Breast epithelium (tissue), 4 donors: Measurements from ENCODE around the gene LDLRAP1. TPM values are rescaled to one million over a fixed set of nuclear protein-coding genes. Genes with fewer than 3 reads are reported as not detected.

Source experiments
- DNase-seq, 2 donors: peaks; one replicate each; pipeline ENCODE4 v3.0.0-alpha.2; 2019; ENCODE audit warnings: low spot score in 2 of 2
- H3K27ac ChIP-seq, 2 donors: fragments of 200-600 bp; sonication (generic) in 1 of 2; one replicate each; pipeline ENCODE4 v1.5.1; 2016 to 2019; ENCODE audit warnings: mild to moderate bottlenecking in 1 of 2
- H3K27me3 ChIP-seq, 2 donors: fragments of 200-600 bp; sonication (generic) in 1 of 2; one replicate each; pipeline versions ENCODE4 v1.5.1 to v1.6.0; 2017 to 2019; ENCODE audit warnings: control low read depth in 1 of 2, mild to moderate bottlenecking in 1 of 2
- H3K36me3 ChIP-seq: fragments of 200-600 bp; one replicate; pipeline ENCODE4 v1.5.1; 2019
- H3K4me1 ChIP-seq, 2 donors: fragments of 200-600 bp; sonication (generic); one replicate each; pipeline ENCODE4 v1.5.1; 2016 to 2019; ENCODE audit warnings: control low read depth in 1 of 2
- H3K4me3 ChIP-seq, 3 donors: fragments of 200-600 bp; sonication (generic); 1 replicate in 2 of 3; 2 replicates in 1 of 3; pipeline ENCODE4 v1.5.1; 2016 to 2019; ENCODE audit warnings: mild to moderate bottlenecking in 3 of 3, moderate library complexity in 2 of 3
- H3K9me3 ChIP-seq, 2 donors: fragments of 200-600 bp; sonication (generic) in 1 of 2; one replicate each; pipeline ENCODE4 v1.5.1; 2016 to 2019; ENCODE audit warnings: control low read depth in 1 of 2
- POLR2A ChIP-seq: fragments of 450-650 bp; IDR thresholded peaks from one replicate; pipeline ENCODE4 v1.6.1; 2016; ENCODE audit warnings: antibody characterized with exemption, mild to moderate bottlenecking, moderate library complexity
- POLR2AphosphoS5 ChIP-seq, 3 donors: sonication (generic); formaldehyde crosslinking; IDR thresholded peaks; one replicate each; pipeline ENCODE4 v1.6.1; 2017; ENCODE audit warnings: antibody characterized with exemption in 3 of 3
- intact Hi-C: fragments of 100-400 bp; cut with DNase I; formaldehyde crosslinking; loops from one replicate; pipeline ENCODE4 v1.15.1; 2023; ENCODE audit warnings: low total_unique reads
- total RNA-seq, 3 donors: library from RNA; depleted of rRNA; stranded (reverse); fragments of >200 nt; gene quantifications; one replicate each; pipeline ENCODE4 v1.1.0, GENCODE V29; 2016
- TF ChIP-seq, protein P1 (sequence below), 3 donors: fragments of 450-650 bp; IDR thresholded peaks; one replicate each; pipeline ENCODE4 v1.5.1; 2016 to 2017; ENCODE audit warnings: antibody characterized with exemption in 3 of 3, mild to moderate bottlenecking in 3 of 3, moderate library complexity in 3 of 3

LDLRAP1 gene
- total RNA-seq, 3 donors from 2014 or later, result 10.7 to 17.0 (median 16.5) TPM

DNA sequence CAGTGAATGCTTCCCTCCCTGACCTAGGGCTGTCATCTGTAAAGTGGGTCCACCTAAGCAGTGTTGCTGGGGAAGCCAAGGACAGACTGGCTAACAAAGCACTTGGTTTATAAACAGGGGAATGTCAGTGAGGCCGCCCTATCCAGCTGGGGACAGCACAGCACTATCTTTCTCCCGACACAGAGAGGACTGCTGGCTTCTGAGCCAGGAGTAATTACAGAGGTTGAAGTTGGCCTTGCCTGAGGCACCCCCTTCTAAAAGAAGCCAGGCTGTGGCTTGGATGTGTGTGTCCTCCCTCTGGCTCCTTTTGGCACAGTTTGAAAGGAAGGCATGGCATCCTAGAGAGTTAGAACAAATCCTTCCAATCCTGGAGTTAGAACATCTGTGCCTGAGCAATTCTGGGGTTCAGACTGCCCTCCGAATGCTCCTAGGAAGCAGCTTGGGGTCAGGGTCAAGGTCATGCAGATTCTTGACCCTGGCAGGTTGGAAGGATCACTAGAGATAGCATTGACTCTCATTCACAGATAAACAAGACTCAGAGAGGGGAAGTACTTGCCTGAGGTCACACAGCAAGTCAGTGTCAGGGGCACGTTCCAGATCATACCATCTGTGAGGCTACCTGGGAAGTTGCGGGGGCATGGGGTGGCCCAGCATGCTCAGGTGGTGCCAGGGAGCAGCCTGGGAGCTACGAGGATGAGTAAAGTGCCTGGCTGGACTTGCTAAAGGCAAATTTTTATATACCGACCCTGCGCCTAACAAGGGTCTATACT lies 1.3 kb upstream of the LDLRAP1 start:
- H3K4me3 ChIP-seq, result no peak overlapping the region
- H3K36me3 ChIP-seq, result no peaks in the 10 kb centered on the region
- DNase-seq, result peak in 1 of 2 donors; percentile 59
- intact Hi-C loops, result no loop called here
- H3K27me3 ChIP-seq, result no peaks in the 10 kb centered on the region
- no peaks in the 10 kb centered on the region for H3K9me3 ChIP-seq
- TF ChIP-seq, protein P1, sequence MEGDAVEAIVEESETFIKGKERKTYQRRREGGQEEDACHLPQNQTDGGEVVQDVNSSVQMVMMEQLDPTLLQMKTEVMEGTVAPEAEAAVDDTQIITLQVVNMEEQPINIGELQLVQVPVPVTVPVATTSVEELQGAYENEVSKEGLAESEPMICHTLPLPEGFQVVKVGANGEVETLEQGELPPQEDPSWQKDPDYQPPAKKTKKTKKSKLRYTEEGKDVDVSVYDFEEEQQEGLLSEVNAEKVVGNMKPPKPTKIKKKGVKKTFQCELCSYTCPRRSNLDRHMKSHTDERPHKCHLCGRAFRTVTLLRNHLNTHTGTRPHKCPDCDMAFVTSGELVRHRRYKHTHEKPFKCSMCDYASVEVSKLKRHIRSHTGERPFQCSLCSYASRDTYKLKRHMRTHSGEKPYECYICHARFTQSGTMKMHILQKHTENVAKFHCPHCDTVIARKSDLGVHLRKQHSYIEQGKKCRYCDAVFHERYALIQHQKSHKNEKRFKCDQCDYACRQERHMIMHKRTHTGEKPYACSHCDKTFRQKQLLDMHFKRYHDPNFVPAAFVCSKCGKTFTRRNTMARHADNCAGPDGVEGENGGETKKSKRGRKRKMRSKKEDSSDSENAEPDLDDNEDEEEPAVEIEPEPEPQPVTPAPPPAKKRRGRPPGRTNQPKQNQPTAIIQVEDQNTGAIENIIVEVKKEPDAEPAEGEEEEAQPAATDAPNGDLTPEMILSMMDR (IDR thresholded peaks at IDR 0.05), result no peak
- TF ChIP-seq POLR2A, result no peak
- no peak for TF ChIP-seq POLR2AphosphoS5 (IDR thresholded peaks at IDR 0.05)
- H3K4me1 ChIP-seq, result peaks cover 0 to 4% of the 10 kb centered on the region in 2 donors
- peak overlapping the region in 1 of 2 donors; percentile 17 for H3K27ac ChIP-seq

GRCh38 chr1:25543005-25543424 lies 391 bp upstream of the LDLRAP1 start:
- Histone ChIP-seq H3K9me3 (no peaks in the 10 kb centered on the region), H3K36me3 (no peaks in the 10 kb centered on the region), H3K4me1 (peaks cover 0 to 4% of the 10 kb centered on the region in 2 donors), H3K27ac (peak overlapping the region; percentile 82 to 93), H3K4me3 (peak overlapping the region; percentile 78 to 97 (median 90)), H3K27me3 (no peaks in the 10 kb centered on the region)
- DNase-seq, result no peak
- intact Hi-C loops, result no loop called here
- no peak for TF ChIP-seq POLR2A
- no peak for TF ChIP-seq POLR2AphosphoS5 (IDR thresholded peaks at IDR 0.05)
- TF ChIP-seq, protein P1 (IDR thresholded peaks at IDR 0.05), result no peak

GRCh38 chr1:25544243-25544764 lies 898 bp downstream of the LDLRAP1 start:
- H3K9me3 ChIP-seq, result no peaks in the 10 kb centered on the region
- DNase-seq, result no peak
- H3K27ac ChIP-seq, result peak overlapping the region; percentile 82 to 93
- TF ChIP-seq POLR2AphosphoS5 (IDR thresholded peaks at IDR 0.05), result no peak
- no peak for TF ChIP-seq POLR2A
- TF ChIP-seq, protein P1 (IDR thresholded peaks at IDR 0.05), result no peak
- no peaks in the 10 kb centered on the region for H3K27me3 ChIP-seq
- peak overlapping the region; percentile 78 to 97 (median 90) for H3K4me3 ChIP-seq
- H3K4me1 ChIP-seq, result peaks cover 0 to 4% of the 10 kb centered on the region in 2 donors
- intact Hi-C loops, result no loop called here
- no peaks in the 10 kb centered on the region for H3K36me3 ChIP-seq

DNA sequence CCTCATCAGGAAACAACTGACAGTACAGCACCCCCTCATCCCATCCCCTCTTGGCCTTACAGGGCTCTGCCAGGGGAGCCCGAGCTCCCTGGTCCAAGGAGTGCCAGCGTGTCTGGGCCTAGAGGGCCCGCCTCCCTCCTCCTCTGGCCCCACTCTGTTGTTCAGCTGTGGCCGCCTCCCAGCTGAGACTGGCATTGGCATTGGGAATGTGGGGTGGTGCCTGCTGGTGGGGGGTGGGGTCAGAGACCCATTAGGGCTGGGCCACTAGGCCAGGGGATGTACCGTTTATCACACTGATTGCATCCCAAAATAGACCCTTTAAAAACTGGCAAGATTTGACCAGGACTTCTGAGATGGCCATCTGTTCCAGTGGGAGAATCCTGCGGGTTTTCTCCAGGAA lies 1.4 kb downstream of the LDLRAP1 start:
- peaks cover 0 to 4% of the 10 kb centered on the region in 2 donors for H3K4me1 ChIP-seq
- H3K4me3 ChIP-seq, result peak overlapping the region; percentile 78 to 97 (median 90)
- no peaks in the 10 kb centered on the region for H3K9me3 ChIP-seq
- intact Hi-C loops, result no loop called here
- H3K27me3 ChIP-seq, result no peaks in the 10 kb centered on the region
- TF ChIP-seq POLR2AphosphoS5 (IDR thresholded peaks at IDR 0.05) (no peak), POLR2A (no peak)
- TF ChIP-seq, protein P1 (IDR thresholded peaks at IDR 0.05), result no peak
- DNase-seq, result peak in 1 of 2 donors; percentile 34
- H3K27ac ChIP-seq, result peak overlapping the region; percentile 82 to 93
- H3K36me3 ChIP-seq, result no peaks in the 10 kb centered on the region

DNA sequence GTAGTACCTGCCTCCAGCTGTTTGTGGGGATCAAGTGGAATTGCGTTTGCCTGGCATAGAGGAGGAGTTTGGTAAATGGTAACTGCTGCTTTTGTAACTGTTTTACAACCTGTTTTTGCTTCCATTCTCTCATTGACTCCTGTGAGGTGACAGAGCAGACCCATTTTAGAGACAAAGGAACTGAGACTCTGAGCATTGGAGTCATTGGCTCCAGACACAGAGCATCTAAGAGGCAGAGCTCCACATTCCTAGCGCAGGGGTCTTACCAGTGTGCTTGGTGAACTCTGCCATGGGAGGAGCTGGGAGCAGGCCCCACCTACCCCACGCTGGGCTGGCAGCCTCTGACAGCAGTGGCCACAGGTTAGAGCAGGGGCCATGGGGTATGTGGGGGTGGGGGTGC lies 2.4 kb downstream of the LDLRAP1 start:
- H3K4me3 ChIP-seq, result no peak overlapping the region
- no peak for DNase-seq
- H3K36me3 ChIP-seq, result no peaks in the 10 kb centered on the region
- H3K4me1 ChIP-seq, result peaks cover 0 to 4% of the 10 kb centered on the region in 2 donors
- H3K27ac ChIP-seq, result no peak overlapping the region
- no peaks in the 10 kb centered on the region for H3K27me3 ChIP-seq
- H3K9me3 ChIP-seq, result no peaks in the 10 kb centered on the region
- TF ChIP-seq, protein P1 (IDR thresholded peaks at IDR 0.05), result no peak
- TF ChIP-seq POLR2A (no peak), POLR2AphosphoS5 (IDR thresholded peaks at IDR 0.05) (no peak)
- intact Hi-C loops, result no loop called here
